Body of pancreas (tissue), 4 donors: ENCODE measurements around the gene GSDME.

Experiments used
- POLR2A ChIP-seq, 3 donors: fragments of 450-650 bp; IDR thresholded peaks; one replicate each; pipeline ENCODE4 v1.6.1; 2016; ENCODE audit warnings: antibody characterized with exemption in 3 of 3, mild to moderate bottlenecking in 2 of 3
- TF ChIP-seq, protein P1 (sequence below), 7 experiments: fragments of 450-650 bp in 4 of 7; fragments of 200-600 bp in 3 of 7; sonication (generic) in 3 of 7; IDR thresholded peaks; one replicate each; pipeline ENCODE4 v1.5.1; 2016 to 2019; ENCODE audit warnings: antibody characterized with exemption in 7 of 7

DNA sequence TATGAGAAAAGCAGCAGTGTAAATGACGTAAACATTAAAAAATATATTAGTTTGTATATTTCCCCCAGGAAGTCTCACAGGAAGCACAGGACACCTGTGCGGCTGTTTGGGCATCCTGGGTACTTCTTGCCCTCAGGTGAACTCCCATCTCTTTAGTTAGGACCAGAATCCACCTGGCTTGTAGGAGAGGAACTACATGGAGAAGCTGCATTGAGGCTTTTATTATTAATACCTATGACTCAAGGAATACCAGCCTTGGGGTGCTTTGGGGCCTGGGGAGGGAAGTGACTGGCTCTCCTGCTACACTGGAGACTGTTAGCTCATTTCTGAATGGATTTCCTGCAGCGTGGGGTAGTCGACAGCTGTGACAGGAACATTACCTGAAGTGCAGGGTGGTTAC, 40.0 kb upstream of the GSDME start:
- TF ChIP-seq, protein P1, sequence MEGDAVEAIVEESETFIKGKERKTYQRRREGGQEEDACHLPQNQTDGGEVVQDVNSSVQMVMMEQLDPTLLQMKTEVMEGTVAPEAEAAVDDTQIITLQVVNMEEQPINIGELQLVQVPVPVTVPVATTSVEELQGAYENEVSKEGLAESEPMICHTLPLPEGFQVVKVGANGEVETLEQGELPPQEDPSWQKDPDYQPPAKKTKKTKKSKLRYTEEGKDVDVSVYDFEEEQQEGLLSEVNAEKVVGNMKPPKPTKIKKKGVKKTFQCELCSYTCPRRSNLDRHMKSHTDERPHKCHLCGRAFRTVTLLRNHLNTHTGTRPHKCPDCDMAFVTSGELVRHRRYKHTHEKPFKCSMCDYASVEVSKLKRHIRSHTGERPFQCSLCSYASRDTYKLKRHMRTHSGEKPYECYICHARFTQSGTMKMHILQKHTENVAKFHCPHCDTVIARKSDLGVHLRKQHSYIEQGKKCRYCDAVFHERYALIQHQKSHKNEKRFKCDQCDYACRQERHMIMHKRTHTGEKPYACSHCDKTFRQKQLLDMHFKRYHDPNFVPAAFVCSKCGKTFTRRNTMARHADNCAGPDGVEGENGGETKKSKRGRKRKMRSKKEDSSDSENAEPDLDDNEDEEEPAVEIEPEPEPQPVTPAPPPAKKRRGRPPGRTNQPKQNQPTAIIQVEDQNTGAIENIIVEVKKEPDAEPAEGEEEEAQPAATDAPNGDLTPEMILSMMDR (IDR thresholded peaks at IDR 0.05), result no peak
- TF ChIP-seq POLR2A (IDR thresholded peaks at IDR 0.05), result no peak
